ENCODE measurements around the gene CFAP45. TPM values are rescaled to one million over a fixed set of nuclear protein-coding genes. Genes with fewer than 3 reads are reported as not detected.

CFAP45 gene
- polyA plus RNA-seq, 1 of the 3 experiments (the other 2 are of a cell fraction): 0.74 TPM

DNA sequence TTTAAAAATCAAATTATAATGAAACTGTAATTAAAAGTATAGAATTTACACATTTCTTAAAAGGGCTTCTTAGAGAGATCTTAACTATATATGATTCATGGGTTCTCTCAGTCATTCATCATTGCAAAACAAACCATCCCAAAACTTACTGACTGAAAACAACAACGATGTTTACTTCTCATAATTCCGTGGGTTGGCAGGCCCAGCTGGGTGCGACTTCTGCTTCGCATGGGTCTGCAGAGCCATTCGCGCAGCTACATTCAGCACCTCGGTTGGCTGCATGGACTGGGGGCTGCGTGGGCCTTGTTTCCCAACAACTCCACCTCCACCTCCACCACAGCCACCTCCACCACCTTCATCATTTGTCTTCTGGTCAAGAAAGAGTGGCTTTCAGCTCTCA lies 69.2 kb downstream of the CFAP45 start:
- H4K20me1 ChIP-seq (ENCODE audit: insufficient read depth): no peaks in the 10 kb centered on the region
- ChIA-PET POLR2A (no interaction called here), CTCF (interaction anchor here (0.7 to 8.8 kb wide), 5 partner anchors 9 to 40 kb away, joined by 3 to 41 read pairs (median 7); no protein-coding TSS in a partner anchor)
- no peak overlapping the region for H3K4me2 ChIP-seq
- H3K4me3 ChIP-seq (ENCODE audit: low read depth in 2 of 2, low read length in 1 of 2): no peak overlapping the region
- peaks cover 8 to 13% of the 10 kb centered on the region in 2 experiments; a peak in 2 of 4 replicates for H3K4me1 ChIP-seq (ENCODE audit: control insufficient read depth in 1 of 2, insufficient read depth in 2 of 2, low read depth in 1 of 2, low read length in 1 of 2)
- H3F3A ChIP-seq (replicated peaks; ENCODE audit: insufficient read depth): no peaks in the 10 kb centered on the region
- H3K9me2 ChIP-seq: no peaks in the 10 kb centered on the region
- no peaks in the 10 kb centered on the region for H3K36me3 ChIP-seq (replicated peaks in 1 of 2; ENCODE audit: control insufficient read depth in 1 of 2, insufficient read depth in 2 of 2, low read length in 1 of 2)
- H3K27ac ChIP-seq (ENCODE audit: low read depth in 2 of 2, low read length in 1 of 2): no peak overlapping the region
- DNase-seq: no peak
- TF ChIP-seq, protein P1, sequence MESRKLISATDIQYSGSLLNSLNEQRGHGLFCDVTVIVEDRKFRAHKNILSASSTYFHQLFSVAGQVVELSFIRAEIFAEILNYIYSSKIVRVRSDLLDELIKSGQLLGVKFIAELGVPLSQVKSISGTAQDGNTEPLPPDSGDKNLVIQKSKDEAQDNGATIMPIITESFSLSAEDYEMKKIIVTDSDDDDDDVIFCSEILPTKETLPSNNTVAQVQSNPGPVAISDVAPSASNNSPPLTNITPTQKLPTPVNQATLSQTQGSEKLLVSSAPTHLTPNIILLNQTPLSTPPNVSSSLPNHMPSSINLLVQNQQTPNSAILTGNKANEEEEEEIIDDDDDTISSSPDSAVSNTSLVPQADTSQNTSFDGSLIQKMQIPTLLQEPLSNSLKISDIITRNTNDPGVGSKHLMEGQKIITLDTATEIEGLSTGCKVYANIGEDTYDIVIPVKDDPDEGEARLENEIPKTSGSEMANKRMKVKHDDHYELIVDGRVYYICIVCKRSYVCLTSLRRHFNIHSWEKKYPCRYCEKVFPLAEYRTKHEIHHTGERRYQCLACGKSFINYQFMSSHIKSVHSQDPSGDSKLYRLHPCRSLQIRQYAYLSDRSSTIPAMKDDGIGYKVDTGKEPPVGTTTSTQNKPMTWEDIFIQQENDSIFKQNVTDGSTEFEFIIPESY (IDR thresholded peaks at IDR 0.05; ENCODE audit: borderline replicate concordance, low read depth): no peak
- TF ChIP-seq RXRA (IDR thresholded peaks at IDR 0.05; ENCODE audit: borderline replicate concordance, low read depth): no peak
- TF ChIP-seq USF1 (IDR thresholded peaks at IDR 0.05; ENCODE audit: borderline replicate concordance, low read depth): no peak
- TF ChIP-seq FOXM1 (IDR thresholded peaks at IDR 0.05; ENCODE audit: low read depth): no peak
- no peak for TF ChIP-seq ELF1 (IDR thresholded peaks at IDR 0.05)
- no peak for TF ChIP-seq FOSL2 (IDR thresholded peaks at IDR 0.05; ENCODE audit: borderline replicate concordance, low read depth)
- TF ChIP-seq, protein P2, sequence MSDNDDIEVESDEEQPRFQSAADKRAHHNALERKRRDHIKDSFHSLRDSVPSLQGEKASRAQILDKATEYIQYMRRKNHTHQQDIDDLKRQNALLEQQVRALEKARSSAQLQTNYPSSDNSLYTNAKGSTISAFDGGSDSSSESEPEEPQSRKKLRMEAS (IDR thresholded peaks at IDR 0.05; ENCODE audit: low read depth): no peak
- TF ChIP-seq CTCF (IDR thresholded peaks at IDR 0.05): no peak
- TF ChIP-seq GABPA (IDR thresholded peaks at IDR 0.05; ENCODE audit: low read depth): no peak
- TF ChIP-seq JUND (IDR thresholded peaks at IDR 0.05): no peak
- no peak for TF ChIP-seq EZH2phosphoT487 (IDR thresholded peaks at IDR 0.05; ENCODE audit: borderline replicate concordance, low read depth)
- TF ChIP-seq, protein P3, sequence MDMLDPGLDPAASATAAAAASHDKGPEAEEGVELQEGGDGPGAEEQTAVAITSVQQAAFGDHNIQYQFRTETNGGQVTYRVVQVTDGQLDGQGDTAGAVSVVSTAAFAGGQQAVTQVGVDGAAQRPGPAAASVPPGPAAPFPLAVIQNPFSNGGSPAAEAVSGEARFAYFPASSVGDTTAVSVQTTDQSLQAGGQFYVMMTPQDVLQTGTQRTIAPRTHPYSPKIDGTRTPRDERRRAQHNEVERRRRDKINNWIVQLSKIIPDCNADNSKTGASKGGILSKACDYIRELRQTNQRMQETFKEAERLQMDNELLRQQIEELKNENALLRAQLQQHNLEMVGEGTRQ (IDR thresholded peaks at IDR 0.05; ENCODE audit: borderline replicate concordance, low read depth, low read length): no peak
- WGBS (ENCODE audit: low lambda C conversion rate): 93% methylated on average over 8 of the region's 8 CpGs
- no peak overlapping the region for H2AFZ ChIP-seq (ENCODE audit: low read depth)
- no peaks in the 10 kb centered on the region for H3K9me3 ChIP-seq
- H3K9ac ChIP-seq: no peak overlapping the region
- no peaks in the 10 kb centered on the region for H3K27me3 ChIP-seq (ENCODE audit: insufficient read depth)
- no peaks in the 10 kb centered on the region for H3K79me2 ChIP-seq (ENCODE audit: insufficient read depth)

Data from SK-N-SH (cell line).